Heart left ventricle (tissue), 13 donors: ENCODE data around the gene SHFL.
A peak's percentile ranks its signal among the peaks of the same experiment; 100 is the strongest.

Source experiments
- POLR2A ChIP-seq, 2 donors: fragments of 450-650 bp; IDR thresholded peaks; one replicate each; pipeline ENCODE4 v1.6.1; 2017; ENCODE audit warnings: antibody characterized with exemption in 2 of 2, mild to moderate bottlenecking in 2 of 2, moderate library complexity in 2 of 2
- TF ChIP-seq, protein P1 (sequence below), 12 donors: fragments of 200-600 bp; sonication (generic) in 4 of 12; IDR thresholded peaks; one replicate each; pipeline versions ENCODE4 v1.5.0 to v1.8.0; 2018 to 2022; ENCODE audit warnings: antibody characterized with exemption in 12 of 12, mild to moderate bottlenecking in 5 of 12
- donor health status: ischemic (EF 13 %, LVEDD 7.1; RV severe dilation, severe dysfunction).
- donor health status: DM: no; HTN: yes; CAD: no.
- donor health status: DM: no; HTN: no; CAD: no.
- donor health status: ischemic (EF 25% LVEDD 6.9; RV normal size, moderate dysfunction).
- donor health status: ischemic (EF 25% LVEDD 5.7; RV mildly dilated, moderate dysfunction).
- donor health status: ischemic (EF 35%, LVEDD 5.7; RV mildly dilated, moderate dysfunction).
- donor health status: nonischemic (EF 11% LVEDD 7.7; RV severe dilation, severe dysfunction).
- donor health status: DM: yes; HTN: yes; CAD: no.
- donor health status: PGD.
- donor health status: ischemic (EF 29% LVEDD 5.4; RV normal size, mild dysfunction).
- donor health status: nonischemic (EF 23%, LVEDD 6.1; RV moderate dilation, normal function).

DNA sequence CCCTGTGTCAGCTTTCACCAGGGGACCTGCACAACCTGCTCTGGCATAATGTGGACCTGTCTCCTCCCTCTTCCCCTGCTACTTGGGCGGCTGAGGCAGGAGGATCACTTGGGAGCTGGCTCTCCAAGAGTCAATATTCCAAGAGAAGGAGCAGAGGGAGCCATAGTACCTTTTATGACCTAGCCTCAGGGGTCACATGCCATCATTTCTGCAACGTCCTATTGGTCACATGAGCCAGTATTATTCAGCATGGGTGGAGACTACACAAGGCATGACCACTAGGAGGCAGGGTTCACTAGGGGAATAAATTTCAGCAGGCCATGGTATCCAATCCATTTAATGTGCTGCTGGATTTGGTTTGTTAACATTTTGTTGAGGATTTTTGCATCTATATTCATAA lies 12.0 kb upstream of the SHFL start:
- TF ChIP-seq, protein P1, sequence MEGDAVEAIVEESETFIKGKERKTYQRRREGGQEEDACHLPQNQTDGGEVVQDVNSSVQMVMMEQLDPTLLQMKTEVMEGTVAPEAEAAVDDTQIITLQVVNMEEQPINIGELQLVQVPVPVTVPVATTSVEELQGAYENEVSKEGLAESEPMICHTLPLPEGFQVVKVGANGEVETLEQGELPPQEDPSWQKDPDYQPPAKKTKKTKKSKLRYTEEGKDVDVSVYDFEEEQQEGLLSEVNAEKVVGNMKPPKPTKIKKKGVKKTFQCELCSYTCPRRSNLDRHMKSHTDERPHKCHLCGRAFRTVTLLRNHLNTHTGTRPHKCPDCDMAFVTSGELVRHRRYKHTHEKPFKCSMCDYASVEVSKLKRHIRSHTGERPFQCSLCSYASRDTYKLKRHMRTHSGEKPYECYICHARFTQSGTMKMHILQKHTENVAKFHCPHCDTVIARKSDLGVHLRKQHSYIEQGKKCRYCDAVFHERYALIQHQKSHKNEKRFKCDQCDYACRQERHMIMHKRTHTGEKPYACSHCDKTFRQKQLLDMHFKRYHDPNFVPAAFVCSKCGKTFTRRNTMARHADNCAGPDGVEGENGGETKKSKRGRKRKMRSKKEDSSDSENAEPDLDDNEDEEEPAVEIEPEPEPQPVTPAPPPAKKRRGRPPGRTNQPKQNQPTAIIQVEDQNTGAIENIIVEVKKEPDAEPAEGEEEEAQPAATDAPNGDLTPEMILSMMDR (IDR thresholded peaks at IDR 0.05), result peak in 3 of 12 donors; percentile 16 to 25 (median 23)
- no peak for TF ChIP-seq POLR2A (IDR thresholded peaks at IDR 0.05)
